OCI-LY7 (cell line): ENCODE measurements around the gene NTM.
A peak's percentile ranks its signal among the peaks of the same experiment; 100 is the strongest.

Source experiments
- CTCF ChIP-seq: fragments of 200-600 bp; sonication (generic); conservative IDR thresholded peaks from 2 replicates; pipeline ENCODE4 v1.5.1; 2014; ENCODE audit warnings: mild to moderate bottlenecking, antibody characterized with exemption, low read length, moderate library complexity, mixed read lengths
- EZH2phosphoT487 ChIP-seq: fragments of 200-600 bp; sonication (generic); IDR thresholded peaks from 2 replicates; pipeline ENCODE4 v1.6.1; 2018; ENCODE audit warnings: low read depth, borderline replicate concordance, mild to moderate bottlenecking, mixed run types, antibody characterized with exemption, low read length, moderate library complexity, mixed read lengths

- TF ChIP-seq CTCF (peak; percentile 87), EZH2phosphoT487 (no peak)
Observed at GRCh38 chr11:131688048-131688693, 317.8 kb downstream of the NTM start.
